ENCODE data around the gene RNF151. TPM values are rescaled to one million over a fixed set of nuclear protein-coding genes. Genes with fewer than 3 reads are reported as not detected.

RNF151 gene
- total RNA-seq, 1 experiment from 2014 or later: not detected

DNA sequence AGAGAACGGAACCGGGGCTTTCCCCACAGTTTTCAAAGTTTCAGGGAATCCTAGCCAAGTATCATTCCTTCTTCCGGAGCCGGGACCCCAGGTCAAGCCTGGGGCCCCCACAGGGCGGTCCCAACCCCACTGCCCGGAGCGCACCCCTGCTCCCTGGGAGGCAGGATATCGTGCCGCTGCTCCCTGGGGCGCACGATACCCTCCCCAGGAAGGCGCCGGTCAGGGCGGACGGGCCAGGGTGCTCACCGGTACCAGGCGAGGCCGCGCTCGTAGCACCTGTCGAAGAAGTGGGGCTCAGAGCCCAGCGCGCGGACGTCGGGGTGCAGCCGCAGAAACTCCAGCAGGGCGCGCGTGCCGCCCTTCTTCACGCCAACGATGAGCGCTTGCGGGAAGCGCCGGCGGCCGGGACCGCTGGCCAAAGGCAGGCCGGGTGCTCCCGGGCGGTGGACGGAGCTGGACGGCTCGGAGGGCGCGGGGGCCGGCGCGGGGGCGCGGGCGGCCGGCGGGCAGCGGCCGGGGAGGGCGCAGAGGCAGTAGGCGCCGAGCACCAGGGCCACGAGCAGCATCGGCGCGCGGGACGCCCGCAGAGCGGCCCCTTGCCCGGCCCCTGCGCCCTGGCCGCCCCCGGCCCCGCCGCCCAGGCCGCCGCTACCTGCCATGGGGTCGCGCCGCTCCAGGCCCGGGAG, 48.8 kb upstream of the RNF151 start:
- TF ChIP-seq, protein P1, sequence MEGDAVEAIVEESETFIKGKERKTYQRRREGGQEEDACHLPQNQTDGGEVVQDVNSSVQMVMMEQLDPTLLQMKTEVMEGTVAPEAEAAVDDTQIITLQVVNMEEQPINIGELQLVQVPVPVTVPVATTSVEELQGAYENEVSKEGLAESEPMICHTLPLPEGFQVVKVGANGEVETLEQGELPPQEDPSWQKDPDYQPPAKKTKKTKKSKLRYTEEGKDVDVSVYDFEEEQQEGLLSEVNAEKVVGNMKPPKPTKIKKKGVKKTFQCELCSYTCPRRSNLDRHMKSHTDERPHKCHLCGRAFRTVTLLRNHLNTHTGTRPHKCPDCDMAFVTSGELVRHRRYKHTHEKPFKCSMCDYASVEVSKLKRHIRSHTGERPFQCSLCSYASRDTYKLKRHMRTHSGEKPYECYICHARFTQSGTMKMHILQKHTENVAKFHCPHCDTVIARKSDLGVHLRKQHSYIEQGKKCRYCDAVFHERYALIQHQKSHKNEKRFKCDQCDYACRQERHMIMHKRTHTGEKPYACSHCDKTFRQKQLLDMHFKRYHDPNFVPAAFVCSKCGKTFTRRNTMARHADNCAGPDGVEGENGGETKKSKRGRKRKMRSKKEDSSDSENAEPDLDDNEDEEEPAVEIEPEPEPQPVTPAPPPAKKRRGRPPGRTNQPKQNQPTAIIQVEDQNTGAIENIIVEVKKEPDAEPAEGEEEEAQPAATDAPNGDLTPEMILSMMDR (IDR thresholded peaks at IDR 0.05): no peak
- no peak for TF ChIP-seq SIN3A (IDR thresholded peaks at IDR 0.05; ENCODE audit: borderline replicate concordance, insufficient read depth, low read depth, low read length)
- TF ChIP-seq POLR2AphosphoS5 (IDR thresholded peaks at IDR 0.05; ENCODE audit: low read depth, low read length): no peak
- no peak for TF ChIP-seq TCF7L2 (IDR thresholded peaks at IDR 0.05; ENCODE audit: low read depth, low read length)
- TF ChIP-seq REST (IDR thresholded peaks at IDR 0.05; ENCODE audit: insufficient read depth in 1 of 2, low read depth in 2 of 2, low read length in 1 of 2): no peak
- peak; percentile 24; the same call in 1 of the 2 replicates for ATAC-seq
- DNase-seq (ENCODE audit: low read depth, low spot score): no peak
- in situ Hi-C loops (cut with HindIII; ENCODE audit: low pct_unique_long_range_greater_than_20kb, low sequenced_read_pairs) (no loop called here), intact Hi-C loops (cut with micrococcal nuclease; ENCODE audit: unreplicated experiment) (no loop called here)
- CTCF ChIA-PET: no interaction called here
- H3K4me3 ChIP-seq (ENCODE audit: low read depth in 2 of 2, low read length in 2 of 2): peak overlapping the region; percentile 27 to 32
- BruUV-seq (replicated peaks): no TSS peak
- H3K27me3 ChIP-seq (ENCODE audit: control insufficient read depth, insufficient read depth, low read length): peaks cover 2% of the 10 kb centered on the region; the same call in 1 of the 2 replicates
- peaks cover 24% of the 10 kb centered on the region for H3K4me1 ChIP-seq (ENCODE audit: control insufficient read depth, insufficient read depth, low read length)
- H3K27ac ChIP-seq (ENCODE audit: low read length): no peak overlapping the region
- H3K36me3 ChIP-seq (ENCODE audit: control insufficient read depth, insufficient read depth, low read length): no peaks in the 10 kb centered on the region
- POLR2A ChIA-PET: no interaction called here
- H3K9me3 ChIP-seq (ENCODE audit: control insufficient read depth, insufficient read depth, low read depth, low read length): no peaks in the 10 kb centered on the region

DNA sequence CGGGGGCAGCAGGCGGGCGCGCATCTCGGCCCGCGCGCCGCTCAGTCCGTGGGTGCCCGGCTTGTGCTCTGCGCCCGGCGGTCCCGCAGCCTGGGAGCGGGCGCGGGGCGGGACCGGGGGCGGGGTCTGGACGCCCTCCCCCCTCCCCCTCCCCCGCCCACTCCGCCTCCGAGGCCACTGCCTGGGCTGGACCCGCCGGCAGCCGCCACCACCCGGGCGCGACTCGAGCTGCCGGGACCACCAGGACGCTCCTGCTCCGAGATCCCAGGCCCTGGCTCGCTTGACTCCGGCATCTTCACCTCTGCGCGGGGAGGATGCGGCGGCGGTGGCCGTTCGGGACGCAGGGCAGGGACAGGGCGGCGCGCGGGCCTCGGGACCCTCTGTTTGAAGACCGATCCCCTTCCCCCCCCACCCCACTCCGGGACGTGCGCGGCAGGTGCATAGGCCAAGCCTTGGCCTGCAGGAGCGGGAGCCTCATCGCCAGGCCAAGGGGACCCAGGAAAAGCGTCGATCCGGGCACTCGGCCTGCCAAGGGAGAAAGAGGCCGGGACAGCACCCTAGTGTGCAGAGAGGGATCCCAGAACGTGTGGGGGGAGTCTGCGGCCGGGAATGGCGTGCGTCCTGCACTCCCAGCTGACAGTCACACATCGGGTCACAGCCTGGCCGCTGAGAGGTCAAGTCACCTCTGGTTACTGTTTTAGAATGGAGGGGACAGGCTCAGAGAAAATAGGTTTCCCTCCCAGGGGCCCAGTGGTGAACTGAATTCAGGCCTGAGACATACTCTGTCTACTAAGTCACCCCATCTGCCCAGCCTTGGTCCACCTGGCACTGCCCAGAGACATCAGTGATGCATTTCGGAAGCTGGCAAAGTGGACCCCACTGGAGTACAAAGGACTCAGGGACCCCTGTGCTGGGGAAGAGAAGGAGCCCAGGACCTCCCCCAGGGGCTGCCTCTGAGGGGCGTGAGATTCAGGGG, 48.0 kb upstream of the RNF151 start, which contains the start of gene HS3ST6:
Gene HS3ST6, minus strand, starts transcription at position 65 of the 976 bp plus-strand sequence. CDS start 92 bp downstream, outside the sequence.
- Histone ChIP-seq H3K4me1 (ENCODE audit: control insufficient read depth, insufficient read depth, low read length) (peaks cover 24% of the 10 kb centered on the region), H3K27ac (ENCODE audit: low read length) (no peak within 1 kb of the TSS), H3K27me3 (ENCODE audit: control insufficient read depth, insufficient read depth, low read length) (peaks cover 2% of the 10 kb centered on the region; the same call in 1 of the 2 replicates), H3K4me3 (ENCODE audit: low read depth in 2 of 2, low read length in 2 of 2) (peak within 1 kb of the TSS; percentile 27 to 32), H3K36me3 (ENCODE audit: control insufficient read depth, insufficient read depth, low read length) (no peaks in the 10 kb centered on the region), H3K9me3 (ENCODE audit: control insufficient read depth, insufficient read depth, low read depth, low read length) (no peaks in the 10 kb centered on the region)
- no peak for TF ChIP-seq REST (IDR thresholded peaks at IDR 0.05; ENCODE audit: insufficient read depth in 1 of 2, low read depth in 2 of 2, low read length in 1 of 2)
- no peak for TF ChIP-seq TCF7L2 (IDR thresholded peaks at IDR 0.05; ENCODE audit: low read depth, low read length)
- TF ChIP-seq, protein P1 (IDR thresholded peaks at IDR 0.05): no peak
- no peak for TF ChIP-seq POLR2AphosphoS5 (IDR thresholded peaks at IDR 0.05; ENCODE audit: low read depth, low read length)
- TF ChIP-seq SIN3A (IDR thresholded peaks at IDR 0.05; ENCODE audit: borderline replicate concordance, insufficient read depth, low read depth, low read length): no peak
- ChIA-PET CTCF (no interaction called here), POLR2A (no interaction called here)
- ATAC-seq (peak; percentile 64), DNase-seq (ENCODE audit: low read depth, low spot score) (no peak)
- no TSS peak for BruUV-seq (replicated peaks)
- in situ Hi-C loops (cut with HindIII; ENCODE audit: low pct_unique_long_range_greater_than_20kb, low sequenced_read_pairs): no loop called here
- intact Hi-C loops (cut with micrococcal nuclease; ENCODE audit: unreplicated experiment): no loop called here

Measured in Panc1 (cell line).